Measurements from ENCODE around the gene POFUT1.
A peak's percentile ranks its signal among the peaks of the same experiment; 100 is the strongest.
"Not testable (repeated sequence)": the region's sequence is repeated elsewhere in the genome, so short reads cannot be mapped to it uniquely, and the experiment has no call there.

The POFUT1 gene

DNA sequence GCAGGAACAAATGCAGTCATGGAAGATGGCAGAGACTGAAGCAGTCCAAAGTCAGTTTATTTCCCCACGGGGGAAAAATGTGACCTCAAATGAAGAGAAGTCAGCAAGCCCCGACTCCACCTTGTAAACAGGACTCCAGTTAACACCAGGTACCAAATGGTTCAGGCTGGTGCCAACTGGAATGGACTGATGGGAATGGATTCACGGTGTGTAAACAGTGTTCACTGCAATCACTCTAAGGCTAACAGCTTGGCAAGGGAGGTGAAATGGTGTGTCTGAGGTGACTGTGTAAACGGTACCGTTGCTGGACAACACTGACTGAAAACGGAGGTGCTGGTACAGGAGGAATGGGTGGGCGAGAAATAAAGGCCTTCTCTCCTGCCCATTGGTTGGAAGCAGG is 12.1 kb upstream of the POFUT1 start:
- Histone ChIP-seq H2BK12ac (ENCODE audit: low read length in 2 of 2) (no peak overlapping the region), H3K27me3 (ENCODE audit: control insufficient read depth in 1 of 2, insufficient read depth in 1 of 2, low read length in 2 of 2) (no peaks in the 10 kb centered on the region), H3K23ac (ENCODE audit: low read length in 2 of 2) (no peak overlapping the region), H2AK5ac (ENCODE audit: low read length, severe bottlenecking) (no peak overlapping the region), H3K9me3 (ENCODE audit: control insufficient read depth, low read length) (no peaks in the 10 kb centered on the region), H2BK15ac (ENCODE audit: low read depth, poor library complexity, severe bottlenecking) (no peak overlapping the region), H3K27ac (ENCODE audit: low read length, poor library complexity, severe bottlenecking) (no peak overlapping the region), H3K4me2 (ENCODE audit: low read length, poor library complexity, severe bottlenecking) (no peak overlapping the region), H3K18ac (ENCODE audit: low read depth in 1 of 2, low read length in 2 of 2) (no peak overlapping the region), H3K4ac (ENCODE audit: low read depth in 1 of 2, low read length in 2 of 2) (no peak overlapping the region), H3K4me3 (ENCODE audit: insufficient read depth in 1 of 2, low read depth in 1 of 2, low read length in 2 of 2) (no peak overlapping the region), H3K36me3 (ENCODE audit: control insufficient read depth in 1 of 2, insufficient read depth in 2 of 2, low read depth in 1 of 2, low read length in 2 of 2) (peaks cover 54 to 61% of the 10 kb centered on the region in 2 experiments), H3K4me1 (ENCODE audit: control insufficient read depth, insufficient read depth, low read depth, low read length) (peaks cover 3% of the 10 kb centered on the region), H3K9ac (ENCODE audit: low read length) (no peak overlapping the region), H2AFZ (ENCODE audit: low read depth, low read length) (no peak overlapping the region), H4K91ac (ENCODE audit: low read length) (no peak overlapping the region), H2BK120ac (ENCODE audit: low read depth, low read length) (no peak overlapping the region), H3K79me1 (replicated peaks; ENCODE audit: low read length, poor library complexity, severe bottlenecking) (peaks cover 54% of the 10 kb centered on the region), H4K8ac (ENCODE audit: low read length) (no peak overlapping the region), H2BK5ac (ENCODE audit: low read depth, low read length, poor library complexity, severe bottlenecking) (no peak overlapping the region), H3K14ac (ENCODE audit: low read length in 2 of 2) (no peak overlapping the region)
- no peak for DNase-seq
- WGBS, result 96% methylated on average over 7 of the region's 7 CpGs

DNA sequence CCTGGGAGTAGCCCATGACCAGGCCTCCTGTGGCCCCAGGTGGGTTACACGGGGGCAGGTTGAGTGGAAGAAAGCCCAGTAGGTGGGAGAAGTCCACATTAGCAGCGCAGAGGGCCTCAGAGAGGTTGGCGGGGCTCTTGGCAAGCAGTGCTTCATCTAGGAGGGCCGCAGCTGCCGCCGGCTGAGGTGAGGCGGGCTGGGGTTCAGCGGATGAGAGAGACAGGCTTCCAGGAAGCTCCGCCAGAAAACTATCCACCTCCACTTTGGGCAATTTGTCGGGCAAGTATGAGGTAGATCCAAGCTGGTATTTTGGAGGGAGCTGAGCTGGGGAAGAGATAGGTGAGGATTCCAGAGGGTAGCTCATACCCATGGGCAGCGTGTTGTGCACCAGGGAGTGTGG is 11.1 kb upstream of the POFUT1 start:
- H3K14ac ChIP-seq (ENCODE audit: low read length in 2 of 2); H3K27ac ChIP-seq (ENCODE audit: low read length, poor library complexity, severe bottlenecking); DNase-seq; H3K4me1 ChIP-seq (ENCODE audit: control insufficient read depth, insufficient read depth, low read depth, low read length); H3K18ac ChIP-seq (ENCODE audit: low read depth in 1 of 2, low read length in 2 of 2); H2BK15ac ChIP-seq (ENCODE audit: low read depth, poor library complexity, severe bottlenecking); H3K9ac ChIP-seq (ENCODE audit: low read length); H3K4ac ChIP-seq (ENCODE audit: low read depth in 1 of 2, low read length in 2 of 2); H2BK120ac ChIP-seq (ENCODE audit: low read depth, low read length); H3K4me2 ChIP-seq (ENCODE audit: low read length, poor library complexity, severe bottlenecking); H2AK5ac ChIP-seq (ENCODE audit: low read length, severe bottlenecking); H3K23ac ChIP-seq (ENCODE audit: low read length in 2 of 2); H4K8ac ChIP-seq (ENCODE audit: low read length); H4K91ac ChIP-seq (ENCODE audit: low read length); H3K9me3 ChIP-seq (ENCODE audit: control insufficient read depth, low read length); H2BK12ac ChIP-seq (ENCODE audit: low read length in 2 of 2); H2AFZ ChIP-seq (ENCODE audit: low read depth, low read length); H2BK5ac ChIP-seq (ENCODE audit: low read depth, low read length, poor library complexity, severe bottlenecking); H3K4me3 ChIP-seq (ENCODE audit: insufficient read depth in 1 of 2, low read depth in 1 of 2, low read length in 2 of 2); H3K27me3 ChIP-seq (ENCODE audit: control insufficient read depth in 1 of 2, insufficient read depth in 1 of 2, low read length in 2 of 2): not testable (repeated sequence)
- WGBS, result 99% methylated on average over 10 of the region's 11 CpGs
- Histone ChIP-seq H3K79me1 (replicated peaks; ENCODE audit: low read length, poor library complexity, severe bottlenecking) (peaks cover 62% of the 10 kb centered on the region), H3K36me3 (ENCODE audit: control insufficient read depth in 1 of 2, insufficient read depth in 2 of 2, low read depth in 1 of 2, low read length in 2 of 2) (peaks cover 61 to 64% of the 10 kb centered on the region in 2 experiments)

DNA sequence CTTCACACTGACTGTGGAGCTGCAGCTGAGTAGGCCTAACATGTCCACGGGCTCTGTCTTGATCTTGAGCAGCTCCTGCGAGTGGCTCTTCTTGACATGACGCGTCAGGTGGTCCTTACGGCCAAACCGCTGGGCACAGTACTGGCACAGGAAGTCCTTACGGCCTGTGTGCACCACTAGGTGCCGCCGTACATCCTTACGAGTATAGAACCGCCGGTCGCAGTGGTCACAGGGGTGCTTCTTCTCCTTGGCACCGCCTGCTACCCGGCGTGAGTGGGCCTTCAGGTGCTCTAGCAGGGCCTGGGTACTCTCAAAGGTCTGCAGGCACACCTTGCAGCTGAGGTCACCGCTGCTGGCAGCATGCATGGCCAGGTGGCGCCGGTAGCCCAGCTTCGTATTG is 10.5 kb upstream of the POFUT1 start:
- not testable (repeated sequence) for H3K18ac ChIP-seq (ENCODE audit: low read depth in 1 of 2, low read length in 2 of 2); H3K23ac ChIP-seq (ENCODE audit: low read length in 2 of 2); H2BK12ac ChIP-seq (ENCODE audit: low read length in 2 of 2); H3K14ac ChIP-seq (ENCODE audit: low read length in 2 of 2); H3K4ac ChIP-seq (ENCODE audit: low read depth in 1 of 2, low read length in 2 of 2); H2BK5ac ChIP-seq (ENCODE audit: low read depth, low read length, poor library complexity, severe bottlenecking); H2AK5ac ChIP-seq (ENCODE audit: low read length, severe bottlenecking); H3K4me2 ChIP-seq (ENCODE audit: low read length, poor library complexity, severe bottlenecking); H2BK15ac ChIP-seq (ENCODE audit: low read depth, poor library complexity, severe bottlenecking); H4K8ac ChIP-seq (ENCODE audit: low read length); DNase-seq; H3K27ac ChIP-seq (ENCODE audit: low read length, poor library complexity, severe bottlenecking); H3K27me3 ChIP-seq (ENCODE audit: control insufficient read depth in 1 of 2, insufficient read depth in 1 of 2, low read length in 2 of 2); H2AFZ ChIP-seq (ENCODE audit: low read depth, low read length); H4K91ac ChIP-seq (ENCODE audit: low read length); H3K9me3 ChIP-seq (ENCODE audit: control insufficient read depth, low read length); H2BK120ac ChIP-seq (ENCODE audit: low read depth, low read length); H3K4me1 ChIP-seq (ENCODE audit: control insufficient read depth, insufficient read depth, low read depth, low read length); H3K9ac ChIP-seq (ENCODE audit: low read length); H3K4me3 ChIP-seq (ENCODE audit: insufficient read depth in 1 of 2, low read depth in 1 of 2, low read length in 2 of 2)
- 95% methylated on average over 20 of the region's 20 CpGs for WGBS
- Histone ChIP-seq H3K36me3 (ENCODE audit: control insufficient read depth in 1 of 2, insufficient read depth in 2 of 2, low read depth in 1 of 2, low read length in 2 of 2) (peaks cover 62 to 66% of the 10 kb centered on the region in 2 experiments), H3K79me1 (replicated peaks; ENCODE audit: low read length, poor library complexity, severe bottlenecking) (peaks cover 66% of the 10 kb centered on the region)

DNA sequence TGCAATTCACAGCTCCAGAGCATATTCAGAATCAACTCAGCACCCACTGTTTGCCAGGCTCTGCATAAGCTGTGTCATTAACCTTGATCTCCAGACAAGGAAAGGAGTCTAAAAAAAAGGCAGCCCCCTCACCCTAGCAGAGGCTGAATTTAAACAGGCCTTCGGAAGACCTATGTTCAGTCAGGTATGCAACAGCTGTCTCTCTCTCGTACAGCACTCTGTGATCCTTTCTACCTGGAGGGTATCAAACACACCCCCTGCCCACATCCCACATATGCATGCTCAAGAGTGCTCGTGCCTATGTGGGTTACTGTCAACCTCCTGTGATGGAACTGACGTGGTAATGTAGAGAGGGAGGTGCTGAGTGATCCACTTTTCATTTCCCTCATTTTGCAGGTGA is 8.7 kb upstream of the POFUT1 start:
- no peak overlapping the region for H2BK12ac ChIP-seq (ENCODE audit: low read length in 2 of 2)
- no peak overlapping the region for H3K14ac ChIP-seq (ENCODE audit: low read length in 2 of 2)
- no peak overlapping the region for H2BK15ac ChIP-seq (ENCODE audit: low read depth, poor library complexity, severe bottlenecking)
- no peak overlapping the region for H3K9ac ChIP-seq (ENCODE audit: low read length)
- H4K91ac ChIP-seq (ENCODE audit: low read length), result no peak overlapping the region
- H3K4me2 ChIP-seq (ENCODE audit: low read length, poor library complexity, severe bottlenecking), result no peak overlapping the region
- H3K4me3 ChIP-seq (ENCODE audit: insufficient read depth in 1 of 2, low read depth in 1 of 2, low read length in 2 of 2), result no peak overlapping the region
- peaks cover 60 to 66% of the 10 kb centered on the region in 2 experiments for H3K36me3 ChIP-seq (ENCODE audit: control insufficient read depth in 1 of 2, insufficient read depth in 2 of 2, low read depth in 1 of 2, low read length in 2 of 2)
- H3K18ac ChIP-seq (ENCODE audit: low read depth in 1 of 2, low read length in 2 of 2), result no peak overlapping the region
- no peak for DNase-seq
- H3K27me3 ChIP-seq (ENCODE audit: control insufficient read depth in 1 of 2, insufficient read depth in 1 of 2, low read length in 2 of 2), result no peaks in the 10 kb centered on the region
- WGBS, result over 99% methylated on average over 4 of the region's 4 CpGs
- no peak overlapping the region for H2BK5ac ChIP-seq (ENCODE audit: low read depth, low read length, poor library complexity, severe bottlenecking)
- H3K79me1 ChIP-seq (replicated peaks; ENCODE audit: low read length, poor library complexity, severe bottlenecking), result peaks cover 73% of the 10 kb centered on the region
- H2BK120ac ChIP-seq (ENCODE audit: low read depth, low read length), result no peak overlapping the region
- H3K23ac ChIP-seq (ENCODE audit: low read length in 2 of 2), result peak overlapping the region in 1 of 2 experiments; percentile 96
- no peak overlapping the region for H2AFZ ChIP-seq (ENCODE audit: low read depth, low read length)
- H3K27ac ChIP-seq (ENCODE audit: low read length, poor library complexity, severe bottlenecking), result no peak overlapping the region
- no peak overlapping the region for H2AK5ac ChIP-seq (ENCODE audit: low read length, severe bottlenecking)
- no peaks in the 10 kb centered on the region for H3K9me3 ChIP-seq (ENCODE audit: control insufficient read depth, low read length)
- H3K4me1 ChIP-seq (ENCODE audit: control insufficient read depth, insufficient read depth, low read depth, low read length), result peaks cover 13% of the 10 kb centered on the region
- H3K4ac ChIP-seq (ENCODE audit: low read depth in 1 of 2, low read length in 2 of 2), result no peak overlapping the region
- no peak overlapping the region for H4K8ac ChIP-seq (ENCODE audit: low read length)
